ENCODE measurements around the gene GNAQ. TPM values are rescaled to one million over a fixed set of nuclear protein-coding genes. Genes with fewer than 3 reads are reported as not detected.

GNAQ gene
- total and polyA plus RNA-seq, 4 donors: 21.9 to 84.2 (median 53.1) TPM

GRCh38 chr9:77673941-77674791 is 357.4 kb downstream of the GNAQ start:
- H3K9me3 ChIP-seq (ENCODE audit: control insufficient read depth, low read length): no peaks in the 10 kb centered on the region
- H3K27me3 ChIP-seq (ENCODE audit: control insufficient read depth in 1 of 2, insufficient read depth in 2 of 2, low read length in 1 of 2): no peaks in the 10 kb centered on the region
- no peak overlapping the region for H3K4me3 ChIP-seq (ENCODE audit: low read length in 2 of 2)
- intact Hi-C loops (cut with DNase I): no loop called here
- no peak overlapping the region for H3K27ac ChIP-seq (ENCODE audit: low read depth in 1 of 2, low read length in 2 of 2)
- ATAC-seq (ENCODE audit: low FRiP score): no peak
- 67 to 68% methylated on average over 10 of the region's 10 CpGs for WGBS, 2 donors
- no peak for DNase-seq
- H3K36me3 ChIP-seq (ENCODE audit: control insufficient read depth in 1 of 2, insufficient read depth in 2 of 2, low read length in 1 of 2): no peaks in the 10 kb centered on the region
- H3K4me1 ChIP-seq (ENCODE audit: control insufficient read depth in 1 of 2, insufficient read depth in 2 of 2, low read length in 2 of 2): peaks cover 0 to 5% of the 10 kb centered on the region in 2 donors

GRCh38 chr9:77672183-77672582 is 359.4 kb downstream of the GNAQ start:
- Histone ChIP-seq H3K36me3 (ENCODE audit: control insufficient read depth in 1 of 2, insufficient read depth in 2 of 2, low read length in 1 of 2) (no peaks in the 10 kb centered on the region), H3K27ac (ENCODE audit: low read depth in 1 of 2, low read length in 2 of 2) (no peak overlapping the region), H3K9me3 (ENCODE audit: control insufficient read depth, low read length) (no peaks in the 10 kb centered on the region), H3K4me1 (ENCODE audit: control insufficient read depth in 1 of 2, insufficient read depth in 2 of 2, low read length in 2 of 2) (peaks cover 0 to 5% of the 10 kb centered on the region in 2 donors), H3K4me3 (ENCODE audit: low read length in 2 of 2) (no peak overlapping the region), H3K27me3 (ENCODE audit: control insufficient read depth in 1 of 2, insufficient read depth in 2 of 2, low read length in 1 of 2) (no peaks in the 10 kb centered on the region)
- DNase-seq (no peak), ATAC-seq (ENCODE audit: low FRiP score) (no peak)
- intact Hi-C loops (cut with DNase I): no loop called here
- 17 to 23% methylated on average over 4 of the region's 4 CpGs for WGBS, 2 donors

- DNase-seq (no peak), ATAC-seq (ENCODE audit: low FRiP score) (no peak)
- Histone ChIP-seq H3K4me3 (ENCODE audit: low read length in 2 of 2) (no peak overlapping the region), H3K36me3 (ENCODE audit: control insufficient read depth in 1 of 2, insufficient read depth in 2 of 2, low read length in 1 of 2) (no peaks in the 10 kb centered on the region), H3K27ac (ENCODE audit: low read depth in 1 of 2, low read length in 2 of 2) (no peak overlapping the region), H3K9me3 (ENCODE audit: control insufficient read depth, low read length) (no peaks in the 10 kb centered on the region), H3K27me3 (ENCODE audit: control insufficient read depth in 1 of 2, insufficient read depth in 2 of 2, low read length in 1 of 2) (no peaks in the 10 kb centered on the region), H3K4me1 (ENCODE audit: control insufficient read depth in 1 of 2, insufficient read depth in 2 of 2, low read length in 2 of 2) (peaks cover 0 to 5% of the 10 kb centered on the region in 2 donors)
- intact Hi-C loops (cut with DNase I): loop anchor here (5.0 to 10.0 kb wide), 3 partner anchors 50 to 88 kb away; no protein-coding TSS in a partner anchor
- WGBS, 2 donors: 97 to 98% methylated on average over 1 of the region's 1 CpG
Measured at GRCh38 chr9:77667151-77667550, 364.5 kb downstream of the GNAQ start.

Other genes with a start within 250 kb of the GNAQ start
- 10 to 100 TPM in 1 of 2 donors, 1 to 10 TPM in 1; 9.6 to 14.7 TPM for gene CEP78, start 204.3 kb upstream of the GNAQ start, total RNA-seq
- 1 to 10 TPM; 3.8 to 4.9 TPM for gene CEP78, start 204.3 kb upstream of the GNAQ start, polyA plus RNA-seq